Measurements from ENCODE around the gene MAP2K6.
A peak's percentile ranks its signal among the peaks of the same experiment; 100 is the strongest.

The MAP2K6 gene

GRCh38 chr17:69539781-69540319 lies 125.4 kb downstream of the MAP2K6 start:
- no peak for DNase-seq

DNA sequence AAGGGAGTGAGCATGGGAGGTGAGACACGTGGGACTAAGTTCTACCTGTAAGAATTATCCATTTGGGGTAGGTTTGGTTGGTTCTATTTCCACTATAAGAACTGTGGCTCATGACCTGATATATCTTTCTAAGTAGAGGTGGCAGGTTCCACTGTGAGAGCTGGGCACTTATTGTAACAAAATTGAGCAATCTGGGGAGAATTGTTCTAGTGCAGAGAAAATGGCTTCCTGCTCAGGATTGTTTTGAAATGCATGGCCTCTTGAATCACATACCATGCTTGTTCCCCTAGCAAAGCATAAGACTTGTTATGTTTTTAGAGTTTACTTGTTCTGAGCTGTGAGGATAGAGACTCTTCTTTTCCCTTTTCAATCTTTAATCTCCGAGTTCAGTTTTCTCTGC lies 125.9 kb downstream of the MAP2K6 start:
- DNase-seq = no peak

DNA sequence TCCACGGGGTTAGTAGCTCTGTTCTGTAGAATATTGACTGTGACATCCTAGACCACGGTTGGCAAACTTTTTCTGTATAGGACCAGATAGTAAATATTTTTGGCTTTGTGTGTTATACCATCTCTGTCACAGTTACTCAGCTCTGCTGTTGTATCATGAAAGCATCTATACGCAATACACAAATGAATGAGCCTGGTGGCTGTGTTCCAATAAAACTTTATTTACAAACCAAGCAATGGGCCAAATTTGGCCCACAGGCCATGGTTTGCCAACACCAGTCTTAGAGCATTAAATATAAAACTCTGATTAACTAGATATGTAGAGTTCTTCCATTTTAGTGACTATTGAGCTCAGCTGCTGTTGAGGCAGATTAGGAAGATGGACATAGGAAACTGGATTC lies 132.7 kb downstream of the MAP2K6 start:
- no peak for DNase-seq

- no peak for DNase-seq
These were observed 133.4 kb downstream of the MAP2K6 start for GRCh38 chr17:69547947-69548346.

- no peak for DNase-seq
These were observed 136.9 kb downstream of the MAP2K6 start for GRCh38 chr17:69551212-69552010.

- DNase-seq = no peak
These were observed 138.6 kb downstream of the MAP2K6 start for GRCh38 chr17:69552986-69553667.

GRCh38 chr17:69555056-69555455 lies 140.6 kb downstream of the MAP2K6 start:
- DNase-seq = no peak

GRCh38 chr17:69557339-69557738 lies 142.8 kb downstream of the MAP2K6 start:
- DNase-seq = no peak

DNA sequence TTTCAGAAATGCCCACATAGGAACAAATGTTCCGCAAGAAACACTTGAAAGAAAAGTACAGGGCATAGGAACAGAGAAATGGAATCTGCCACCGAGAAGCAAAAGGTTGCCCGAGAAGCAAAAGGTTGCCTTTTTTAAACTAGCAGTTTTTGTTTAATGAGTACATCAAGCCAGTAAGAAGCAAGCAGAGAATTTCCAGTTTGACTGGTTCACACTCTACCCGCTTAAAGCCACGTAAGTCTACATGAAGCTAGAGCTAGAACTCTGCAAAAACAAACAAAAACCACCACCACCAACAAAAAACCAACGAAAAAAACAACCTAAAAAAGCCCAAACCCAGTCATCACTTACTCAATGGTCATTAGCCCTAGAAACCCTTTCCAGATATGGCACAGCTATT lies 144.3 kb downstream of the MAP2K6 start:
- no peak for DNase-seq

- DNase-seq = no peak
These were observed 146.5 kb downstream of the MAP2K6 start for GRCh38 chr17:69560987-69561441.

DNA sequence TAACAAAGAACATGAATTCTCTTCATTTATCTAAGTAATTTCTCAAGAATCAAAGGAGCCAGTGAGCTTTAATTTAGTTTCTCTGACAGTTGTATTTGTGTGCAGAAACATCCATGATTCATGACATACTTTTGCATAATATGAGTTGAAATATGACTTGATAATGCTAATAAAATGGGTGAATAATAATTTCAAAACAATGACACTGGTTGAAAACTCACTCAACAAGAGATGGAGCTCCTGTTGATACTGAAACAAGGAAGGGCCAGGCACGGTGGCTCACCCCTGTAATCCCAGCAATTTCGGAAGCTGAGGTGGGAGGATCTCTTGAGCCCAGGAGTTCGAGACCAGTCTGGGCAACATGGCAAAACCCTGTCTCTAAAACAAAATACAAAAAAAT lies 147.0 kb downstream of the MAP2K6 start:
- DNase-seq = no peak

DNA sequence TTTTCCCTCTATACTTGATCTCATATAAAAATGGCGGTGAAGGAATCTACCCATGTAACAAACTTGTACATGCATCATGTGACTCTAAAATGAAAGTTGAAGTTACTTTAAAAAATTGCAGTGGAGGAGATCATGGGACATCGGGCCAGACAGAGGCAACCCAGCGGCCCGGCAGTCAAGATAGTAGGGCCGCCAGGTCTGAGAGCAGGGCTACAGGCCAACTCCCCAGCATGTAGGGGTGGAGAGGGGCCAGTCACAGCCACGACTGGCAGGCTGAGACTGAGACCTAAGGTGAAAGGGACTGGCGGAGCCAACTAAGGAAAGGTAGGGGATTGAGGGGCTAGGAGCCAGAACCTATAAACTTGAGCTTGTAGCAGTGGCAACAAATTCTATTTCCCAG lies 150.9 kb downstream of the MAP2K6 start:
- DNase-seq = no peak

DNA sequence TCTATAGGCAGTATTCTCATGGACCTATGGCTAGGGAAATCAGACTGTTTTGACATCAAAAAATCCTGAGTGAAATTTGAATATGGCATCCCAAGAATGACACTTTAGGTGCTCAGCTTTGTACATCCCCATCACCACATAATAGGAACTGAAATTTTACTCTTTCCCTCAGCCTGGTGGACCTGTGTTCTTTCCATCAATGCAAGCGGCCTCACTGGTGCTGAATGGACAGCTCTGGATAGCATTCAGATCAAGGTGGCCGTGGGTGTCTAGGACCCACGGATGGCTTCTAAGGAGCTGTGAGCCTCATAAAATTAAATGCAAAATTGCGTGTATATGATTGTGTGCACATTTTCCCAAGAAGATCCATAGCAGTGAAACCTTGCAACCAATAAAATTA lies 152.6 kb downstream of the MAP2K6 start:
- no peak for DNase-seq

- no peak for DNase-seq
These were observed 158.2 kb downstream of the MAP2K6 start for GRCh38 chr17:69572747-69573146.

- no peak for DNase-seq
These were observed 158.9 kb downstream of the MAP2K6 start for GRCh38 chr17:69573396-69573795.

DNA sequence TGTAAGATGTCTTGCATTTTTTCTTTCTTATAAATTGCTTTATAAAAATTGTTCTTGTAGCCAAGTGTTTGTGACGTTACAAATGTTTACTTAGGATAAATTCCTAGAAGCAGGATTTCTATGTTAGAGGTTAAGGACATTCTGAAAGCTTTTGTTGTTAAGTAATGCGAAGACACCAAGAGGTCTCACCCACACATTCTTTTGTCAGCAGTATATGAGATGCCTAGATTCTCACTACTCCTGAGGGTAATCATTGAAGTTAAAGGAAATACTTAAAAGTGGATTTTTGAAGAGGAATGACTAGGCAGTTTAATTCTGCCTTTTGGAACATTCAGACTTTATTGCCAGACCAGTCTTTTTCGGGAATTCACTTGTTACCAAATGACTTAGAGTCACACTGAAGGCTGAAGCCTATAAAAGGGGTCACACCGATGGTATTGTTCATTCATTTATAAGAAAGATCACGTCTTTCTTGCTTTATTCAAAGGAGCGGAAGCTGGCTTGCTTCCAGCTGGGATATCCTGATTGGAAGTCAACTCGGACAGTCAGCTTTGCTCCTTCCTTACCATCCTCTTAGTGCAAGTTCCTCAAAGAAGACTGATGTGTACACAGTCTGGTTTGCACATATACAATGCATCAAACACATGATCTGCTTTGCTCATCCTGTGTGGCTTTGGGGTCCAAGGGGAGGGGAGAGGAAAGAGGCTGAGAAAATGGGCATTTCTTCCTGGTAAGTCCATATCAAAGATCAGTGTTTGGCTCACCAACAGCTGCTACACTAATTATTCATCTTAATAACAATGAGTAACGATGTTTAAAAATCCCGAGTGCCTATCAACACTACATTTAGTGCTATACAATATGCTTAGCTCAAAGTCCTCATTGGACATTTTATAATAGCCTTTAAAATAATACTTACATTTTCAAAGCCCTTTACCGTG lies 160.0 kb downstream of the MAP2K6 start:
- DNase-seq = no peak

GRCh38 chr17:69575346-69575761 lies 160.9 kb downstream of the MAP2K6 start:
- no peak for DNase-seq

GRCh38 chr17:69577098-69577497 lies 162.6 kb downstream of the MAP2K6 start:
- DNase-seq = no peak

GRCh38 chr17:69578385-69578936 lies 164.0 kb downstream of the MAP2K6 start:
- no peak for DNase-seq

- no peak for DNase-seq
These were observed 165.6 kb downstream of the MAP2K6 start for GRCh38 chr17:69579961-69580677.

DNA sequence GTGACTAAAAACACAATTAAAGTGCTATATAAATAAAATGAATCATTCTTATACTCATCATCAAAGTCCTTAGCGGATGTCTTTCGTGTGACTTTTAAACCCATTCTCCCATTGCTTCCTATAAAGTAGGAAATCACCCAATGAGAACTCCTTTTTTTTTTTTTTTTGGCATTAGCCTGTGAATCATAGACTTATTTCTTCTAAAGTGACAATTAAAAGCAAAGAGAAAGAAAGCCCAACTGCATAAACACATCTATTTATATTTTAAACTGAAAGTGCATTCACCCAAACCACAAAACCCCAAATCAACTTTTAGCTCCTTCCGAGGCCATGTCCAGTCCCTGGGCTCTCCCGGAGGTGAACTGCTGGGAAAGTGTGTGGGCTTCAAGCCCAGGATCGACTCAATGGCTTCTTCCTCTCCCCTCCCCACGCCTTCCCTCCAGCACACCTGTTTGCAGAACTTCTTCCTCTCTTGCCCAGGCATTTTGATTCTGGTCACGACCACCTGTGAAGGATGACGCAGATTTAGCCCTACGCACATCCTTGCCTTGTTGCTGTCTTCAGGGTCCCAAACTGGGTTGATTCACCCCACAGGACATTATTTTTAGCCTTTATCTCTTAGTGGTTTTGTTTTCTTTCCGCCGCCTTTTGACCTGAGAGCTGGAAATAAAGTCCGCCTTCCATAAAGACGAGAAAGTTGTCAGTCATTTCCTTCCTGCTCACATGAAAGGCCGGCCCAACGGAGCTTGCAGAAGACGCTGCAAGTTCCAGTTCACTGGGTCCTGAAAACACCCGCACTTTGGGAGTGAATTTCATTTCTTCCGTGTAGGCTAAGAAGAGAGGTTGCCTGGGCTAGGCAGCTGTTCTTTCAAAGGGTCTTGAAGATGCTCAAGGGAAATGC lies 166.8 kb downstream of the MAP2K6 start:
- peak in 1 of 2 experiments; percentile 16 for DNase-seq
